Hepatocyte (in vitro differentiated cells): Measurements from ENCODE around the gene KRTDAP.

Source experiments
- EZH2 ChIP-seq: fragments of 200-600 bp; sonication (generic); IDR thresholded peaks from 2 replicates; pipeline ENCODE4 v1.6.1; 2016; ENCODE audit warnings: antibody characterized with exemption, mild to moderate bottlenecking, borderline replicate concordance
- TF ChIP-seq, protein P1 (sequence below): fragments of 200-600 bp; sonication (generic); IDR thresholded peaks from 2 replicates; pipeline ENCODE4 v1.5.1; 2016; ENCODE audit warnings: antibody characterized with exemption, mild to moderate bottlenecking; ENCODE audit not compliant: poor library complexity

DNA sequence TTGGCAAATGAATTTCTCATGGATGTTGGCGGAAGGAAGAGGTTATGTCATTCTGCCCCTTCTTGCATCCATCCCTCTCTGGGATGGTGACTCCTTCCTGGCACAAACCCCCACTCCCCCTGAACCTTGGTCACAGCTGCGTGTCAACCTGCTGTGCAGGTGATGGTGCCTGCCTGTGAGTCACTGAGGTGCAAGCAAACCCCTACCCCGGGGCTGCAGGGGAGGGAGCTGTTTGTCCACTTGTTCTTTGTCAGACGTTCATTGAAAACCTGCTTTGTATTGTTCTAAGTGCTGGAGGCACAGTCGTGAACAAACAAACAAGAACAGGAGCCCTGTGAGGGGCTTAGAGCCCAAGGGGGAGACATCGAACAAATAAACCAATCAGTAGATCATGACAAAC, 41.0 kb upstream of the KRTDAP start:
- TF ChIP-seq, protein P1, sequence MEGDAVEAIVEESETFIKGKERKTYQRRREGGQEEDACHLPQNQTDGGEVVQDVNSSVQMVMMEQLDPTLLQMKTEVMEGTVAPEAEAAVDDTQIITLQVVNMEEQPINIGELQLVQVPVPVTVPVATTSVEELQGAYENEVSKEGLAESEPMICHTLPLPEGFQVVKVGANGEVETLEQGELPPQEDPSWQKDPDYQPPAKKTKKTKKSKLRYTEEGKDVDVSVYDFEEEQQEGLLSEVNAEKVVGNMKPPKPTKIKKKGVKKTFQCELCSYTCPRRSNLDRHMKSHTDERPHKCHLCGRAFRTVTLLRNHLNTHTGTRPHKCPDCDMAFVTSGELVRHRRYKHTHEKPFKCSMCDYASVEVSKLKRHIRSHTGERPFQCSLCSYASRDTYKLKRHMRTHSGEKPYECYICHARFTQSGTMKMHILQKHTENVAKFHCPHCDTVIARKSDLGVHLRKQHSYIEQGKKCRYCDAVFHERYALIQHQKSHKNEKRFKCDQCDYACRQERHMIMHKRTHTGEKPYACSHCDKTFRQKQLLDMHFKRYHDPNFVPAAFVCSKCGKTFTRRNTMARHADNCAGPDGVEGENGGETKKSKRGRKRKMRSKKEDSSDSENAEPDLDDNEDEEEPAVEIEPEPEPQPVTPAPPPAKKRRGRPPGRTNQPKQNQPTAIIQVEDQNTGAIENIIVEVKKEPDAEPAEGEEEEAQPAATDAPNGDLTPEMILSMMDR, result no peak
- no peak for TF ChIP-seq EZH2
